H9 (cell line): ENCODE results near the gene RMI1. TPM values are rescaled to one million over a fixed set of nuclear protein-coding genes. Genes with fewer than 3 reads are reported as not detected.

Experiments used
- DNase-seq: peaks from one replicate; pipeline ENCODE4 v3.0.0-alpha.2; 2017
- H2AFZ ChIP-seq: one replicate; pipeline ENCODE4 v1.6.1; 2013; ENCODE audit warnings: mild to moderate bottlenecking, low read length, control low read depth, moderate library complexity
- H2AK5ac ChIP-seq: 2 replicates; pipeline ENCODE4 v1.6.1; 2013; ENCODE audit warnings: low read length, control low read depth, mixed read lengths; ENCODE audit not compliant: insufficient read length
- H2BK120ac ChIP-seq: one replicate; pipeline ENCODE4 v1.6.1; 2013; ENCODE audit warnings: low read depth, mild to moderate bottlenecking, low read length, control low read depth, inconsistent platforms; ENCODE audit not compliant: poor library complexity, severe bottlenecking
- H2BK12ac ChIP-seq: 2 replicates; pipeline ENCODE4 v1.6.1; 2013; ENCODE audit warnings: low read length, control low read depth, mixed read lengths, low read depth; ENCODE audit not compliant: insufficient read length
- H2BK15ac ChIP-seq: 2 replicates; pipeline ENCODE4 v1.6.1; 2013; ENCODE audit warnings: low read depth, low read length, control low read depth
- H2BK20ac ChIP-seq: one replicate; pipeline ENCODE4 v1.6.1; 2013; ENCODE audit warnings: low read depth, mild to moderate bottlenecking, low read length, control low read depth, inconsistent platforms; ENCODE audit not compliant: poor library complexity, severe bottlenecking
- H2BK5ac ChIP-seq: 2 replicates; pipeline ENCODE4 v1.6.1; 2013; ENCODE audit warnings: low read length, control low read depth, mixed read lengths; ENCODE audit not compliant: insufficient read length
- H3K14ac ChIP-seq: 2 replicates; pipeline ENCODE4 v1.6.1; 2013; ENCODE audit warnings: low read length, control low read depth; ENCODE audit not compliant: insufficient read depth
- H3K18ac ChIP-seq: 2 replicates; pipeline ENCODE4 v1.6.1; 2013; ENCODE audit warnings: low read depth, mild to moderate bottlenecking, mixed read lengths, low read length, control low read depth; ENCODE audit not compliant: insufficient read length
- H3K23ac ChIP-seq: 2 replicates; pipeline ENCODE4 v1.6.1; 2013; ENCODE audit warnings: low read length, control low read depth, mixed read lengths, low read depth; ENCODE audit not compliant: insufficient read length
- H3K23me2 ChIP-seq: 2 replicates; pipeline ENCODE4 v1.6.1; 2013; ENCODE audit warnings: low read depth, mild to moderate bottlenecking, mixed read lengths, low read length, control low read depth; ENCODE audit not compliant: insufficient read length, poor library complexity, severe bottlenecking
- H3K27ac ChIP-seq: 2 replicates; pipeline ENCODE4 v1.5.1; 2013; ENCODE audit warnings: low read length, control low read depth, mixed read lengths, low read depth; ENCODE audit not compliant: insufficient read length
- H3K27me3 ChIP-seq: 2 replicates; pipeline ENCODE4 v1.6.1; 2013; ENCODE audit warnings: low read length, control low read depth, inconsistent platforms; ENCODE audit not compliant: insufficient read depth
- H3K4ac ChIP-seq: 2 replicates; pipeline ENCODE4 v1.6.1; 2013; ENCODE audit warnings: low read depth, mild to moderate bottlenecking, control low read depth, inconsistent platforms, low read length, moderate library complexity
- H3K4me1 ChIP-seq: 2 replicates; pipeline ENCODE4 v1.6.1; 2013; ENCODE audit warnings: low read length, control low read depth, inconsistent platforms; ENCODE audit not compliant: insufficient read depth
- H3K4me2 ChIP-seq: 2 replicates; pipeline ENCODE4 v1.6.1; 2013; ENCODE audit warnings: low read length, control low read depth, mixed read lengths; ENCODE audit not compliant: insufficient read length, insufficient read depth
- H3K56ac ChIP-seq: 2 replicates; pipeline ENCODE4 v1.6.1; 2013; ENCODE audit warnings: low read depth, mild to moderate bottlenecking, mixed read lengths, low read length, control low read depth; ENCODE audit not compliant: insufficient read length
- H3K79me1 ChIP-seq: 2 replicates; pipeline ENCODE4 v1.6.1; 2013; ENCODE audit warnings: low read depth, mild to moderate bottlenecking, moderate library complexity, low read length, control low read depth, inconsistent platforms; ENCODE audit not compliant: insufficient read depth, poor library complexity, severe bottlenecking
- H3K79me2 ChIP-seq: 2 replicates; pipeline ENCODE4 v1.6.1; 2013; ENCODE audit warnings: low read length, control low read depth, inconsistent platforms; ENCODE audit not compliant: insufficient read depth
- H3K9ac ChIP-seq: 2 replicates; pipeline ENCODE4 v1.6.1; 2013; ENCODE audit warnings: low read length, control low read depth, mixed read lengths; ENCODE audit not compliant: insufficient read length; ENCODE audit errors: extremely low read depth
- H3K9me3 ChIP-seq: one replicate; pipeline ENCODE4 v1.6.1; 2013; ENCODE audit warnings: low read depth, low read length, inconsistent platforms; ENCODE audit not compliant: control insufficient read depth
- H3T11ph ChIP-seq: one replicate; pipeline ENCODE4 v1.6.1; 2013; ENCODE audit warnings: mild to moderate bottlenecking, low read length, control low read depth, inconsistent platforms
- H4K20me1 ChIP-seq: one replicate; pipeline ENCODE4 v1.6.1; 2013; ENCODE audit not compliant: control insufficient read depth, insufficient read length, insufficient read depth
- H4K5ac ChIP-seq: 2 replicates; pipeline ENCODE4 v1.6.1; 2013; ENCODE audit warnings: low read depth, mild to moderate bottlenecking, mixed read lengths, low read length, control low read depth; ENCODE audit not compliant: insufficient read length
- H4K8ac ChIP-seq: replicated peaks from 2 replicates; pipeline ENCODE4 v1.6.1; 2013; ENCODE audit warnings: low read length, control low read depth, mixed read lengths, low read depth; ENCODE audit not compliant: insufficient read length
- H4K91ac ChIP-seq: 2 replicates; pipeline ENCODE4 v1.6.1; 2013; ENCODE audit warnings: low read depth, mild to moderate bottlenecking, moderate library complexity, mixed read lengths, low read length, control low read depth; ENCODE audit not compliant: insufficient read length
- H3K27ac Mint-ChIP-seq, 3 experiments: 2 replicates in 2 of 3; 3 replicates in 1 of 3; pipeline ENCODE4 v1.8.0; 2020 to 2021; ENCODE audit warnings: mixed read lengths in 3 of 3, mild to moderate bottlenecking in 1 of 3, moderate library complexity in 1 of 3
- H3K27me3 Mint-ChIP-seq: 2 replicates; pipeline ENCODE4 v1.8.0; 2021; ENCODE audit warnings: low read depth, mild to moderate bottlenecking, moderate library complexity, mixed read lengths
- H3K36me3 Mint-ChIP-seq, 3 experiments: 2 replicates in 2 of 3; 3 replicates in 1 of 3; pipeline ENCODE4 v1.8.0; 2020 to 2021; ENCODE audit warnings: low read depth in 3 of 3, mixed read lengths in 3 of 3; ENCODE audit not compliant: insufficient read depth in 1 of 3
- H3K4me1 Mint-ChIP-seq, 2 experiments: 2 replicates each; pipeline ENCODE4 v1.8.0; 2020; ENCODE audit warnings: mixed read lengths in 2 of 2
- H3K4me3 Mint-ChIP-seq, 2 experiments: 2 replicates in 1 of 2; 3 replicates in 1 of 2; pipeline ENCODE4 v1.8.0; 2020 to 2021; ENCODE audit warnings: mild to moderate bottlenecking in 2 of 2, mixed read lengths in 2 of 2, moderate library complexity in 1 of 2
- H3K9me3 Mint-ChIP-seq, 2 experiments: 2 replicates in 1 of 2; 3 replicates in 1 of 2; pipeline ENCODE4 v1.8.0; 2020; ENCODE audit warnings: mild to moderate bottlenecking in 2 of 2, mixed read lengths in 2 of 2, moderate library complexity in 1 of 2
- CTCF ChIP-seq: fragments of 200-600 bp; sonication (generic); conservative IDR thresholded peaks from 3 replicates; pipeline ENCODE4 v1.8.0; 2021; ENCODE audit warnings: antibody characterized with exemption, mild to moderate bottlenecking
- WGBS: extraction: QIAGEN DNeasy Blood & Tissue Kit; methylation state at CpG from one replicate; pipeline ENCODE4 v1.1.7; 2013; ENCODE audit warnings: missing lambda C conversion rate, low lambda C conversion rate, mixed read lengths; ENCODE audit not compliant: insufficient read length; ENCODE audit errors: extremely low coverage; 5-methylcytosine and 5-hydroxymethylcytosine counted together
- total RNA-seq: library from RNA; stranded (reverse); gene quantifications from 2 replicates; pipeline ENCODE4 v1.2.1, GENCODE V29; 2021

RMI1 gene
- total RNA-seq, 1 experiment from 2014 or later = 22.4 TPM

GRCh38 chr9:83965350-83966208 is 15.0 kb upstream of the RMI1 start:
- Histone ChIP-seq H2BK120ac (no peak overlapping the region), H3K23ac (no peak overlapping the region), H3K9ac (no peak overlapping the region), H3K4ac (no peak overlapping the region), H3K79me2 (no peaks in the 10 kb centered on the region), H3K4me1 (no peaks in the 10 kb centered on the region), H3K27ac (no peak overlapping the region), H3K56ac (no peak overlapping the region), H3K27me3 (no peaks in the 10 kb centered on the region), H3K18ac (no peak overlapping the region), H2BK12ac (no peak overlapping the region), H3K23me2 (no peaks in the 10 kb centered on the region), H3K9me3 (no peaks in the 10 kb centered on the region), H4K8ac (no peak overlapping the region), H2BK15ac (no peak overlapping the region), H3K14ac (no peak overlapping the region), H4K20me1 (no peaks in the 10 kb centered on the region), H4K5ac (no peak overlapping the region), H2AFZ (no peak overlapping the region), H3K4me2 (no peak overlapping the region), H2BK5ac (no peak overlapping the region), H2AK5ac (no peak overlapping the region), H4K91ac (no peak overlapping the region), H2BK20ac (no peak overlapping the region), H3K79me1 (no peaks in the 10 kb centered on the region), H3T11ph (no peak overlapping the region)
- Mint-ChIP-seq H3K9me3 (no peaks in the 10 kb centered on the region), H3K4me1 (no peaks in the 10 kb centered on the region; a peak in 1 of 4 replicates), H3K27me3 (peaks cover 5% of the 10 kb centered on the region), H3K36me3 (peaks cover 27 to 44% (median 37%) of the 10 kb centered on the region in 3 experiments; a peak in 6 of 7 replicates), H3K27ac (peak overlapping the region; percentile 25 to 76 (median 32); a peak in 5 of 7 replicates), H3K4me3 (no peak overlapping the region; a peak in 1 of 5 replicates)
- DNase-seq = no peak
- TF ChIP-seq CTCF = no peak
- no CpG with 5 or more reads among the region's 11 CpGs for WGBS
